Measurements from ENCODE around the gene SYT11. TPM values are rescaled to one million over a fixed set of nuclear protein-coding genes. Genes with fewer than 3 reads are reported as not detected.

The SYT11 gene
- polyA plus RNA-seq, 1 experiment: 49.0 TPM

DNA sequence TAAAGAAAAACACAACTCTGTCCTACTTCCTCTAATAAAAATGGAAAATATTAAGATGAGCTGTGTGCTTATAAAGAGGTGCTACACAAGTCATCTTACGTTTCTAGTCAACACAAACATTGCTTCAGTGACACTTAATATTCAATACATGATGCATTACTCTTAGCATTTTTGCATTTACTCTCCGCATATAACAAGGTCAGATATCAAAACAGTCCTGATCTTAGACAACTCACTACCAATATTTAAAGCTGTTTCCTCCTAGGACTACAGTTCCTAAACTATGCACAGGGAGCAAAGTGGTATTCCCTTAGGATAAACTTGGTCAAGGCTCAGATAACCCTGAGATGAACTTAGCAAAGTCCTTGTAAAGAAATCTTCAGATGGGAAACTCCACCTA is 39.5 kb downstream of the SYT11 start:
- TF ChIP-seq, protein P1, sequence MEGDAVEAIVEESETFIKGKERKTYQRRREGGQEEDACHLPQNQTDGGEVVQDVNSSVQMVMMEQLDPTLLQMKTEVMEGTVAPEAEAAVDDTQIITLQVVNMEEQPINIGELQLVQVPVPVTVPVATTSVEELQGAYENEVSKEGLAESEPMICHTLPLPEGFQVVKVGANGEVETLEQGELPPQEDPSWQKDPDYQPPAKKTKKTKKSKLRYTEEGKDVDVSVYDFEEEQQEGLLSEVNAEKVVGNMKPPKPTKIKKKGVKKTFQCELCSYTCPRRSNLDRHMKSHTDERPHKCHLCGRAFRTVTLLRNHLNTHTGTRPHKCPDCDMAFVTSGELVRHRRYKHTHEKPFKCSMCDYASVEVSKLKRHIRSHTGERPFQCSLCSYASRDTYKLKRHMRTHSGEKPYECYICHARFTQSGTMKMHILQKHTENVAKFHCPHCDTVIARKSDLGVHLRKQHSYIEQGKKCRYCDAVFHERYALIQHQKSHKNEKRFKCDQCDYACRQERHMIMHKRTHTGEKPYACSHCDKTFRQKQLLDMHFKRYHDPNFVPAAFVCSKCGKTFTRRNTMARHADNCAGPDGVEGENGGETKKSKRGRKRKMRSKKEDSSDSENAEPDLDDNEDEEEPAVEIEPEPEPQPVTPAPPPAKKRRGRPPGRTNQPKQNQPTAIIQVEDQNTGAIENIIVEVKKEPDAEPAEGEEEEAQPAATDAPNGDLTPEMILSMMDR (IDR thresholded peaks at IDR 0.05; ENCODE audit: low read depth, low read length): no peak
- no peaks in the 10 kb centered on the region for H3K27me3 ChIP-seq (ENCODE audit: control insufficient read depth, insufficient read depth, low read length)
- H3K27ac ChIP-seq (ENCODE audit: low read depth, low read length): no peak overlapping the region
- ChIA-PET CTCF (interaction anchor here (0.6 to 1.4 kb wide), 3 partner anchors 8 to 105 kb away, joined by 3 to 5 read pairs (median 3); no protein-coding TSS in a partner anchor), POLR2A (no interaction called here)
- H3K4me3 ChIP-seq (ENCODE audit: low read depth, low read length): no peak overlapping the region
- no peaks in the 10 kb centered on the region for H3K9me3 ChIP-seq (ENCODE audit: control insufficient read depth, insufficient read depth, low read length)
- DNase-seq (ENCODE audit: low read depth, low spot score): no peak

DNA sequence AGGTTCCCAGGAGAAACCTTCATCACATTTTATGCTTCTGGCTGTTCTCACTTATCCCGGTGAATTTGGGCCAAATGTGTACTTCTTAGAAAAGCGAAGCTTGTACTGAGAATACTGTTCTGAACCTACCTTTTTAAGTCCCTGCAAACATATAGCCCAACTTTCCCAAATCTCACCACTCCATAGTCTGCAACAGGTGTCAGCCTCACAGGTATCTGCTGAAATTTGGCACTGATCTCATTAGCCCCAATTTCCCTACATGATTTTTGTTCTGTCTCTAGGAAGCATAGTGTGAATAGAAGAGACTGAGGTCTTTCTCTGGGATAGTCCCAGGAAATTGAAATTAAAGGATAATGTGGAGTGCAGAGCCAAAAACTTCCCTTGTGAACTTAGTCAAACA is 40.3 kb downstream of the SYT11 start:
- no peaks in the 10 kb centered on the region for H3K27me3 ChIP-seq (ENCODE audit: control insufficient read depth, insufficient read depth, low read length)
- no peak for DNase-seq (ENCODE audit: low read depth, low spot score)
- no peak overlapping the region for H3K4me3 ChIP-seq (ENCODE audit: low read depth, low read length)
- TF ChIP-seq, protein P1 (IDR thresholded peaks at IDR 0.05; ENCODE audit: low read depth, low read length): no peak
- CTCF ChIA-PET: interaction anchor here (0.7 kb wide), 1 partner anchor 170 kb away, joined by 3 read pairs; no protein-coding TSS in a partner anchor
- POLR2A ChIA-PET: no interaction called here
- H3K9me3 ChIP-seq (ENCODE audit: control insufficient read depth, insufficient read depth, low read length): no peaks in the 10 kb centered on the region
- H3K27ac ChIP-seq (ENCODE audit: low read depth, low read length): no peak overlapping the region

DNA sequence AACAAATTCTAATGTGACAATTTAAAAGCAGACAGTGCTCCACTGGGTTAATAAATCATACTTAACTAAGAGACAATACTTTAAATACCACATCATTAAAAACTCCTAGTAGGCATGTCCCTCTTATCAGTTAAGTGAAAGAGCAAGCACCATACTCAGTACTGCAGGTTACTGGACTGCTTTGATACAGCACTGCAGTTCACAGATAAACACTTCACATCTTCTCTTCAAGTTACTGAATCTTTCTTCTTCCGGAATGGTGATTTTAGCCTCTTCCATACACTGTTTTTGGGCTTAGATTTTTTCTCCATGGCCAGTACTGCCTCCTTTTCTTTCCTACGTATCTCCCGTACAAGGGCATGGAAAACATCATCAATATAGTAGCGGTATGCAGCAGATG is 40.8 kb downstream of the SYT11 start:
- ChIA-PET POLR2A (no interaction called here), CTCF (interaction anchor here (0.7 kb wide), 1 partner anchor 171 kb away, joined by 3 read pairs; no protein-coding TSS in a partner anchor)
- Histone ChIP-seq H3K4me3 (ENCODE audit: low read depth, low read length) (no peak overlapping the region), H3K27me3 (ENCODE audit: control insufficient read depth, insufficient read depth, low read length) (no peaks in the 10 kb centered on the region), H3K27ac (ENCODE audit: low read depth, low read length) (no peak overlapping the region), H3K9me3 (ENCODE audit: control insufficient read depth, insufficient read depth, low read length) (no peaks in the 10 kb centered on the region)
- TF ChIP-seq, protein P1 (IDR thresholded peaks at IDR 0.05; ENCODE audit: low read depth, low read length): no peak
- no peak for DNase-seq (ENCODE audit: low read depth, low spot score)

DNA sequence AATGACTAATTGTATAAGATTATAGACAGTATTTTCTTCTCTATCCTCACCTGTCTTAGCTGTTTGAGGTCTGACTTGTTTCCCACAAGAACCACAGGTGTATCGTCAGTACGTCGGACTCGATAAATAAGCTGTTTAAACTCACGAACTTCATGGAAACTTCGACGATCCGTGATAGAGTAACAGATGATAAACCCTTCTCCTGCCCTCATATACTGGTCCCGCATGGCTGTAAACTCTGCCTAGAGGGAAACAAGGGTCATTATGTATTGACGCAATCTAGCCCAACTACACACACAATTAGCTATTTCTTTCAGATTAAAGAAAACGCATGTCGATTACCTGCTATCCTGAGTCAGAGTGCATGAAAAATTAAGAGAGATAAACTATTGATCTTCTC is 44.9 kb downstream of the SYT11 start:
- no peak for DNase-seq (ENCODE audit: low read depth, low spot score)
- TF ChIP-seq, protein P1 (IDR thresholded peaks at IDR 0.05; ENCODE audit: low read depth, low read length): no peak
- POLR2A ChIA-PET: no interaction called here
- Histone ChIP-seq H3K9me3 (ENCODE audit: control insufficient read depth, insufficient read depth, low read length) (no peaks in the 10 kb centered on the region), H3K27me3 (ENCODE audit: control insufficient read depth, insufficient read depth, low read length) (no peaks in the 10 kb centered on the region), H3K27ac (ENCODE audit: low read depth, low read length) (no peak overlapping the region), H3K4me3 (ENCODE audit: low read depth, low read length) (no peak overlapping the region)
- CTCF ChIA-PET: interaction anchor here (1.2 kb wide), 1 partner anchor 85 kb away, joined by 5 read pairs; no protein-coding TSS in a partner anchor

DNA sequence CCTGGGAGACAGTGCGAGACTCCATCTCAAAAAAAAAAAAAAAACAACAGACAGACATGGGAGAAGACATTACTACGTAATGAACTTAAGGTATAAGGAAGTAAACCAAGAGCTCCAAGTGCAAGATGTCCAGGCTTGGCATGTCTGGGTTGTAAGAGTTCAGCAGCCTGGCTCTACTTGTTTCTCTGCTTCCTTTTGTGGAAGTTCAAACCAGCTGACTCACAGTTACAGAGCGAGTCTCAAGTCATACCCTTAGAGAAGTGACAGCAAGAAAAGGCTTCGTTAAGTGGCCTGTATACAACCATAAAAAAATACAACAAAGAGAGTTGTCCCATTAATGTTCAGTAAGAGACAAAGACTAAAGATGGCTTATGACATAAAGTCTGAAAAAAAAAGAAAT is 50.5 kb downstream of the SYT11 start:
- DNase-seq (ENCODE audit: low read depth, low spot score): no peak
- H3K27me3 ChIP-seq (ENCODE audit: control insufficient read depth, insufficient read depth, low read length): no peaks in the 10 kb centered on the region
- POLR2A ChIA-PET: interaction anchor here (0.6 kb wide), 1 partner anchor 9 kb away, joined by 7 read pairs; no protein-coding TSS in a partner anchor
- CTCF ChIA-PET: interaction anchor here (0.7 kb wide), 1 partner anchor 80 kb away, joined by 5 read pairs; no protein-coding TSS in a partner anchor
- H3K27ac ChIP-seq (ENCODE audit: low read depth, low read length): peak overlapping the region; percentile 22
- no peaks in the 10 kb centered on the region for H3K9me3 ChIP-seq (ENCODE audit: control insufficient read depth, insufficient read depth, low read length)
- TF ChIP-seq, protein P1 (IDR thresholded peaks at IDR 0.05; ENCODE audit: low read depth, low read length): no peak
- peak overlapping the region; percentile 73 for H3K4me3 ChIP-seq (ENCODE audit: low read depth, low read length)
